GM21717 (cell line): Measurements from ENCODE around the gene PCDHGB4.
"Not testable (repeated sequence)": the region's sequence is repeated elsewhere in the genome, so short reads cannot be mapped to it uniquely, and the experiment has no call there.

ENCODE experiments used
- ATAC-seq: cut with Tn5 transposase; IDR thresholded peaks from one replicate; pipeline ENCODE4 v1.9.1; 2021; ENCODE audit warnings: mild to moderate bottlenecking, moderate library complexity; ENCODE audit not compliant: unreplicated experiment

The PCDHGB4 gene

GRCh38 chr5:141366016-141366896 is 21.2 kb upstream of the PCDHGB4 start:
- ATAC-seq, result no peak

GRCh38 chr5:141369994-141370848 is 17.3 kb upstream of the PCDHGB4 start, which contains the start of gene PCDHGB3:
Gene PCDHGB3 (plus strand): TSS chr5:141370242. CDS start chr5:141370395, 153 bp downstream.
- ATAC-seq, result peak; percentile 73

GRCh38 chr5:141371572-141372475 is 15.7 kb upstream of the PCDHGB4 start:
- ATAC-seq, result no peak

GRCh38 chr5:141373673-141374317 is 13.7 kb upstream of the PCDHGB4 start, which contains the start of gene PCDHGA6:
Gene PCDHGA6 (plus strand): TSS chr5:141373891. CDS start chr5:141374084, 193 bp downstream.
- ATAC-seq, result no peak

- no peak for ATAC-seq
Measured at GRCh38 chr5:141374627-141375026, 12.9 kb upstream of the PCDHGB4 start.

GRCh38 chr5:141375444-141376155 is 11.9 kb upstream of the PCDHGB4 start:
- not testable (repeated sequence) for ATAC-seq

- no peak for ATAC-seq
Measured at GRCh38 chr5:141382469-141383294, 4.8 kb upstream of the PCDHGB4 start, which contains the start of gene PCDHGA7. Gene PCDHGA7 (plus strand): TSS chr5:141382742. CDS start chr5:141382900, 158 bp downstream.

- ATAC-seq, result no peak
Measured at GRCh38 chr5:141383345-141383744, 4.2 kb upstream of the PCDHGB4 start.

- ATAC-seq, result no peak
Measured at GRCh38 chr5:141384471-141385267, 2.8 kb upstream of the PCDHGB4 start.

GRCh38 chr5:141388661-141389060 is 1.2 kb downstream of the PCDHGB4 start:
- ATAC-seq, result no peak

- no peak for ATAC-seq
Measured at GRCh38 chr5:141389153-141390042, 1.9 kb downstream of the PCDHGB4 start.

GRCh38 chr5:141392429-141393198 is 5.1 kb downstream of the PCDHGB4 start, which contains the start of gene PCDHGA8:
Gene PCDHGA8 (plus strand): TSS chr5:141392633. CDS start chr5:141392814, 181 bp downstream.
- no peak for ATAC-seq

GRCh38 chr5:141393267-141393666 is 5.8 kb downstream of the PCDHGB4 start:
- no peak for ATAC-seq

- not testable (repeated sequence) for ATAC-seq
Measured at GRCh38 chr5:141394401-141395187, 7.1 kb downstream of the PCDHGB4 start.
